ENCODE results near the gene ZNF275.
"Not testable (repeated sequence)": the region's sequence is repeated elsewhere in the genome, so short reads cannot be mapped to it uniquely, and the experiment has no call there.

DNA sequence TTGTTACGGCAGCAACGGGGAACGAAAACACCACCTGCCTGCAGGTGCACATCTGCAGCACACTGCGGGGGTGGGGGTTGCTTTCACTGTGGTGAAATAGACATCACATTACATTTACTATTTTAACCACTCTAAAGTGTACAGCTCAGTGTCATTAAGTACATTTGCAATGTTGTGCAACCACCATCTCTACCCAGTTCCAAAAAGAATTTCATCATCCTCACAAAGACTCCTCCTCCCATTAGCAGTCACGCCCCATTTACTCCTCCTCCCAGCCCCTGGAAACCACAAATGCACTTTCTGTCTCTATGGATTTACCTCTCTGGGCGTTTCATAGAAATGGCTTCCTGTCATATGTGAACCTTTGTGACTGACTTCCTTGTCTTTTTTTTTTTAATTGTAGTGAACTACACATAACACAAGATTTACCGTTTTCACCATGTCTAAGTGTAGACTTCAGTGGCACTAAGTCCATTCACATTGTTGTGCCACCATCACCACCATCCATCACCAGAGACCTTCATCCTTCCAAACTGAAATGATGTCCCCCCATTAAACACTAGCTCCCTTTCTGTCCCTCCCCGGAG, 40.4 kb upstream of the ZNF275 start:
- TF ChIP-seq, protein P1, sequence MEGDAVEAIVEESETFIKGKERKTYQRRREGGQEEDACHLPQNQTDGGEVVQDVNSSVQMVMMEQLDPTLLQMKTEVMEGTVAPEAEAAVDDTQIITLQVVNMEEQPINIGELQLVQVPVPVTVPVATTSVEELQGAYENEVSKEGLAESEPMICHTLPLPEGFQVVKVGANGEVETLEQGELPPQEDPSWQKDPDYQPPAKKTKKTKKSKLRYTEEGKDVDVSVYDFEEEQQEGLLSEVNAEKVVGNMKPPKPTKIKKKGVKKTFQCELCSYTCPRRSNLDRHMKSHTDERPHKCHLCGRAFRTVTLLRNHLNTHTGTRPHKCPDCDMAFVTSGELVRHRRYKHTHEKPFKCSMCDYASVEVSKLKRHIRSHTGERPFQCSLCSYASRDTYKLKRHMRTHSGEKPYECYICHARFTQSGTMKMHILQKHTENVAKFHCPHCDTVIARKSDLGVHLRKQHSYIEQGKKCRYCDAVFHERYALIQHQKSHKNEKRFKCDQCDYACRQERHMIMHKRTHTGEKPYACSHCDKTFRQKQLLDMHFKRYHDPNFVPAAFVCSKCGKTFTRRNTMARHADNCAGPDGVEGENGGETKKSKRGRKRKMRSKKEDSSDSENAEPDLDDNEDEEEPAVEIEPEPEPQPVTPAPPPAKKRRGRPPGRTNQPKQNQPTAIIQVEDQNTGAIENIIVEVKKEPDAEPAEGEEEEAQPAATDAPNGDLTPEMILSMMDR (IDR thresholded peaks at IDR 0.05): not testable (repeated sequence)
- TF ChIP-seq POLR2A, EP300 (IDR thresholded peaks at IDR 0.05): not testable (repeated sequence)
